Measurements from ENCODE around the gene PLXDC1. TPM values are rescaled to one million over a fixed set of nuclear protein-coding genes. Genes with fewer than 3 reads are reported as not detected.
"Not testable (repeated sequence)": the region's sequence is repeated elsewhere in the genome, so short reads cannot be mapped to it uniquely, and the experiment has no call there.

The PLXDC1 gene
- total RNA-seq, 2 donors from 2014 or later = 6.5 TPM; not detected in 1

GRCh38 chr17:39170558-39170957 lies 19.1 kb upstream of the PLXDC1 start:
- H3K4me3 ChIP-seq = no peak overlapping the region
- TF ChIP-seq CTCF (IDR thresholded peaks at IDR 0.05) (no peak), POLR2A (IDR thresholded peaks at IDR 0.05) (no peak)
- no peaks in the 10 kb centered on the region for H3K9me3 ChIP-seq
- H3K27ac ChIP-seq = no peak overlapping the region
- H3K4me1 ChIP-seq = peaks cover 45% of the 10 kb centered on the region
- 77 to 92% methylated on average over 6 of the region's 6 CpGs for WGBS, 2 donors
- ATAC-seq (no peak), DNase-seq (no peak)
- H3K27me3 ChIP-seq = no peaks in the 10 kb centered on the region
- intact Hi-C loops (cut with DNase I) = no loop called here
- no peaks in the 10 kb centered on the region for H3K36me3 ChIP-seq (replicated peaks in 1 of 2; ENCODE audit: insufficient read depth in 1 of 2, low read depth in 2 of 2)

GRCh38 chr17:39170109-39170508 lies 18.7 kb upstream of the PLXDC1 start:
- 61 to 79% methylated on average over 4 of the region's 4 CpGs for WGBS, 2 donors
- intact Hi-C loops (cut with DNase I) = no loop called here
- TF ChIP-seq CTCF (IDR thresholded peaks at IDR 0.05) = no peak
- no peak for TF ChIP-seq POLR2A (IDR thresholded peaks at IDR 0.05)
- no peak overlapping the region for H3K4me3 ChIP-seq
- H3K27ac ChIP-seq = no peak overlapping the region
- no peaks in the 10 kb centered on the region for H3K9me3 ChIP-seq
- no peak for DNase-seq
- no peaks in the 10 kb centered on the region for H3K36me3 ChIP-seq (replicated peaks in 1 of 2; ENCODE audit: insufficient read depth in 1 of 2, low read depth in 2 of 2)
- H3K27me3 ChIP-seq = no peaks in the 10 kb centered on the region
- peaks cover 49% of the 10 kb centered on the region for H3K4me1 ChIP-seq
- ATAC-seq = no peak

- intact Hi-C loops (cut with DNase I) = loop anchor here (10.0 kb wide), 1 partner anchor 65 kb away; no protein-coding TSS in a partner anchor
- 70 to 86% methylated on average over 3 of the region's 3 CpGs for WGBS, 2 donors
- H3K27me3 ChIP-seq = no peaks in the 10 kb centered on the region
- no peaks in the 10 kb centered on the region for H3K36me3 ChIP-seq (replicated peaks in 1 of 2; ENCODE audit: insufficient read depth in 1 of 2, low read depth in 2 of 2)
- H3K4me1 ChIP-seq = peaks cover 50% of the 10 kb centered on the region
- DNase-seq (no peak), ATAC-seq (no peak)
- H3K9me3 ChIP-seq = no peaks in the 10 kb centered on the region
- no peak for TF ChIP-seq POLR2A (IDR thresholded peaks at IDR 0.05)
- no peak for TF ChIP-seq CTCF (IDR thresholded peaks at IDR 0.05)
- no peak overlapping the region for H3K27ac ChIP-seq
- H3K4me3 ChIP-seq = no peak overlapping the region
Observed at GRCh38 chr17:39169518-39169917, 18.1 kb upstream of the PLXDC1 start.

GRCh38 chr17:39169101-39169500 lies 17.7 kb upstream of the PLXDC1 start:
- peaks cover 54% of the 10 kb centered on the region for H3K4me1 ChIP-seq
- no peak overlapping the region for H3K4me3 ChIP-seq
- DNase-seq (no peak), ATAC-seq (no peak)
- TF ChIP-seq CTCF (IDR thresholded peaks at IDR 0.05) = no peak
- TF ChIP-seq POLR2A (IDR thresholded peaks at IDR 0.05) = no peak
- WGBS, 2 donors = 84% methylated on average over 14 of the region's 14 CpGs
- H3K27ac ChIP-seq = no peak overlapping the region
- intact Hi-C loops (cut with DNase I) = loop anchor here (10.0 kb wide), 1 partner anchor 66 kb away; no protein-coding TSS in a partner anchor
- no peaks in the 10 kb centered on the region for H3K9me3 ChIP-seq
- no peaks in the 10 kb centered on the region for H3K36me3 ChIP-seq (replicated peaks in 1 of 2; ENCODE audit: insufficient read depth in 1 of 2, low read depth in 2 of 2)
- no peaks in the 10 kb centered on the region for H3K27me3 ChIP-seq

- ATAC-seq = not testable (repeated sequence)
- intact Hi-C loops (cut with DNase I) = loop anchor here (10.0 kb wide), 1 partner anchor 66 kb away; no protein-coding TSS in a partner anchor
Observed at GRCh38 chr17:39168503-39168902, 17.1 kb upstream of the PLXDC1 start.

More at GRCh38 chr17:39168503-39168902, 17.1 kb upstream of the PLXDC1 start:
- not testable (repeated sequence) for H3K4me3 ChIP-seq; DNase-seq; H3K27me3 ChIP-seq; H3K27ac ChIP-seq; H3K36me3 ChIP-seq (replicated peaks in 1 of 2; ENCODE audit: insufficient read depth in 1 of 2, low read depth in 2 of 2); H3K9me3 ChIP-seq
- H3K4me1 ChIP-seq = peaks cover 56% of the 10 kb centered on the region
- WGBS, 2 donors = 88 to 92% methylated on average over 10 of the region's 10 CpGs

Data from body of pancreas (tissue), 4 donors.